GM19035 (cell line): Measurements from ENCODE around the gene KCNMB4.
"Not testable (repeated sequence)": the region's sequence is repeated elsewhere in the genome, so short reads cannot be mapped to it uniquely, and the experiment has no call there.

ENCODE experiments used
- ATAC-seq: cut with Tn5 transposase; IDR thresholded peaks from one replicate; pipeline ENCODE4 v1.9.1; 2021; ENCODE audit not compliant: unreplicated experiment

KCNMB4 gene

GRCh38 chr12:70367258-70368141 is 1.4 kb downstream of the KCNMB4 start:
- ATAC-seq = no peak

- no peak for ATAC-seq
Measured at GRCh38 chr12:70372881-70373280, 6.8 kb downstream of the KCNMB4 start.

- ATAC-seq = no peak
Measured at GRCh38 chr12:70379846-70380245, 13.8 kb downstream of the KCNMB4 start.

GRCh38 chr12:70383484-70383883 is 17.4 kb downstream of the KCNMB4 start:
- no peak for ATAC-seq

- ATAC-seq = no peak
Measured at GRCh38 chr12:70383886-70384285, 17.8 kb downstream of the KCNMB4 start.

- no peak for ATAC-seq
Measured at GRCh38 chr12:70386771-70387170, 20.7 kb downstream of the KCNMB4 start.

GRCh38 chr12:70389678-70390077 is 23.6 kb downstream of the KCNMB4 start:
- ATAC-seq = no peak

- not testable (repeated sequence) for ATAC-seq
Measured at GRCh38 chr12:70392631-70393030, 26.5 kb downstream of the KCNMB4 start.

- ATAC-seq = no peak
Measured at GRCh38 chr12:70393787-70394499, 27.9 kb downstream of the KCNMB4 start.

- ATAC-seq = no peak
Measured at GRCh38 chr12:70398002-70398401, 31.9 kb downstream of the KCNMB4 start.

GRCh38 chr12:70398862-70399261 is 32.8 kb downstream of the KCNMB4 start:
- no peak for ATAC-seq

- ATAC-seq = no peak
Measured at GRCh38 chr12:70399311-70399710, 33.2 kb downstream of the KCNMB4 start.

- ATAC-seq = no peak
Measured at GRCh38 chr12:70400124-70400523, 34.0 kb downstream of the KCNMB4 start.

- no peak for ATAC-seq
Measured at GRCh38 chr12:70402597-70402996, 36.5 kb downstream of the KCNMB4 start.

GRCh38 chr12:70403826-70404225 is 37.7 kb downstream of the KCNMB4 start:
- ATAC-seq = no peak

- ATAC-seq = no peak
Measured at GRCh38 chr12:70408004-70408790, 42.1 kb downstream of the KCNMB4 start.

GRCh38 chr12:70415987-70416386 is 49.9 kb downstream of the KCNMB4 start:
- no peak for ATAC-seq

GRCh38 chr12:70417121-70417520 is 51.0 kb downstream of the KCNMB4 start:
- ATAC-seq = no peak

- ATAC-seq = no peak
Measured at GRCh38 chr12:70418101-70418500, 52.0 kb downstream of the KCNMB4 start.

- no peak for ATAC-seq
Measured at GRCh38 chr12:70422631-70423030, 56.5 kb downstream of the KCNMB4 start.

GRCh38 chr12:70426620-70427019 is 60.5 kb downstream of the KCNMB4 start:
- ATAC-seq = no peak
